ENCODE measurements around the gene ALOX5AP.

- TF ChIP-seq CTCF (IDR thresholded peaks at IDR 0.05; ENCODE audit: borderline replicate concordance, extremely low read depth, low read length, poor library complexity, severe bottlenecking): no peak
- no peak for TF ChIP-seq EZH2 (IDR thresholded peaks at IDR 0.05; ENCODE audit: borderline replicate concordance, low read depth, low read length, severe bottlenecking)
Observed at GRCh38 chr13:30748717-30749116, 13.4 kb downstream of the ALOX5AP start.
